Keratinocyte (primary cell): ENCODE measurements around the gene THRAP3. TPM values are rescaled to one million over a fixed set of nuclear protein-coding genes. Genes with fewer than 3 reads are reported as not detected.

Source experiments
- DNase-seq: peaks from one replicate; pipeline ENCODE4 v3.0.0-alpha.2; 2011; ENCODE audit warnings: low read depth, missing footprints, low spot score
- FAIRE-seq: peaks from 2 replicates; lab custom pipeline; 2011; peaks lifted over from hg19 to GRCh38; lab: Jason Lieb, UNC
- H2AFZ ChIP-seq: 2 replicates; pipeline ENCODE4 v1.6.0; 2012; ENCODE audit warnings: low read length, control low read depth, inconsistent platforms; ENCODE audit not compliant: control insufficient read depth
- H3K27ac ChIP-seq: 2 replicates; pipeline ENCODE4 v1.5.1; 2011; ENCODE audit warnings: low read length; ENCODE audit not compliant: control insufficient read depth, insufficient read depth
- H3K27me3 ChIP-seq: 3 replicates; pipeline ENCODE4 v1.6.0; 2011; ENCODE audit warnings: low read length; ENCODE audit not compliant: control insufficient read depth, insufficient read depth; ENCODE audit errors: extremely low read depth
- H3K36me3 ChIP-seq, 2 experiments: 2 replicates in 1 of 2; 3 replicates in 1 of 2; pipeline ENCODE4 v1.5.1; 2011; ENCODE audit warnings: low read length in 2 of 2, mild to moderate bottlenecking in 1 of 2; ENCODE audit not compliant: control insufficient read depth in 2 of 2, insufficient read depth in 2 of 2; ENCODE audit errors: extremely low read depth in 1 of 2
- H3K4me1 ChIP-seq: 3 replicates; pipeline ENCODE4 v1.5.1; 2011; ENCODE audit warnings: low read length; ENCODE audit not compliant: control insufficient read depth, insufficient read depth; ENCODE audit errors: extremely low read depth
- H3K4me2 ChIP-seq: 3 replicates; pipeline ENCODE4 v1.6.0; 2011; ENCODE audit warnings: low read depth, low read length; ENCODE audit not compliant: control insufficient read depth, insufficient read depth; ENCODE audit errors: extremely low read depth
- H3K4me3 ChIP-seq, 3 experiments: fragments of 200-600 bp in 1 of 3; sonication (generic) in 1 of 3; 2 replicates in 2 of 3; 3 replicates in 1 of 3; pipeline ENCODE4 v1.5.1; 2011 to 2016; ENCODE audit warnings: low read length in 3 of 3, mild to moderate bottlenecking in 3 of 3, control low read depth in 2 of 3, inconsistent platforms in 1 of 3, low read depth in 1 of 3, mixed read lengths in 1 of 3, mixed run types in 1 of 3, moderate library complexity in 1 of 3; ENCODE audit not compliant: control insufficient read depth in 2 of 3, insufficient read depth in 2 of 3; ENCODE audit errors: extremely low read depth in 1 of 3
- H3K79me2 ChIP-seq: 2 replicates; pipeline ENCODE4 v1.6.0; 2012; ENCODE audit warnings: low read length; ENCODE audit not compliant: control insufficient read depth, insufficient read depth
- H3K9ac ChIP-seq: 3 replicates; pipeline ENCODE4 v1.6.0; 2011; ENCODE audit warnings: low read length; ENCODE audit not compliant: control insufficient read depth, insufficient read depth; ENCODE audit errors: extremely low read depth
- H3K9me1 ChIP-seq: 3 replicates; pipeline ENCODE4 v1.6.0; 2011; ENCODE audit warnings: low read length; ENCODE audit not compliant: control insufficient read depth, insufficient read depth; ENCODE audit errors: extremely low read depth
- H3K9me3 ChIP-seq: 2 replicates; pipeline ENCODE4 v1.5.1; 2012; ENCODE audit warnings: low read depth, low read length; ENCODE audit not compliant: control insufficient read depth
- H4K20me1 ChIP-seq: 3 replicates; pipeline ENCODE4 v1.6.0; 2011; ENCODE audit warnings: low read length; ENCODE audit not compliant: control insufficient read depth, insufficient read depth; ENCODE audit errors: extremely low read depth
- EZH2 ChIP-seq: IDR thresholded peaks from one replicate; pipeline ENCODE4 v1.6.1; 2012; ENCODE audit warnings: inconsistent platforms, mild to moderate bottlenecking, low read length, moderate library complexity
- dilution Hi-C: fragments of 300-500 bp; cut with MboI; formaldehyde crosslinking; loops from one replicate; pipeline ENCODE4 v1.7.0; 2020; ENCODE audit warnings: low sequenced_read_pairs; ENCODE audit not compliant: extremely low pct_ligation_motif_present
- polyA plus RNA-seq, 5 experiments: library from polyadenylated mRNA; depleted of rRNA in 3 of 5; stranded (reverse) in 3 of 5; stranded (forward) in 1 of 5; unstranded in 1 of 5; fragments of >200 nt; gene quantifications; 1 replicate in 1 of 5; 2 replicates in 3 of 5; 3 replicates in 1 of 5; pipeline versions ENCODE4 v1.2.1 to v1.2.3, GENCODE V29; 2011 to 2012; ENCODE audit warnings: missing spikeins in 2 of 5, low read depth in 1 of 5, low replicate concordance in 1 of 5
- TF ChIP-seq, protein P1 (sequence below), 3 experiments: IDR thresholded peaks in 1 of 3; conservative IDR thresholded peaks in 1 of 3; optimal IDR thresholded peaks in 1 of 3; 2 replicates in 2 of 3; 3 replicates in 1 of 3; pipeline versions ENCODE3 to v1.5.1; 2011; ENCODE audit warnings: low read length in 3 of 3, mild to moderate bottlenecking in 3 of 3, moderate library complexity in 2 of 3, control low read depth in 1 of 3, inconsistent platforms in 1 of 3; ENCODE audit not compliant: insufficient read depth in 2 of 3; ENCODE audit errors: extremely low read depth in 1 of 3

The THRAP3 gene
- polyA plus RNA-seq, 1 donor (not counting 4 experiments of a cell fraction or from before 2014, with no cell fraction given), result 79.6 TPM

DNA sequence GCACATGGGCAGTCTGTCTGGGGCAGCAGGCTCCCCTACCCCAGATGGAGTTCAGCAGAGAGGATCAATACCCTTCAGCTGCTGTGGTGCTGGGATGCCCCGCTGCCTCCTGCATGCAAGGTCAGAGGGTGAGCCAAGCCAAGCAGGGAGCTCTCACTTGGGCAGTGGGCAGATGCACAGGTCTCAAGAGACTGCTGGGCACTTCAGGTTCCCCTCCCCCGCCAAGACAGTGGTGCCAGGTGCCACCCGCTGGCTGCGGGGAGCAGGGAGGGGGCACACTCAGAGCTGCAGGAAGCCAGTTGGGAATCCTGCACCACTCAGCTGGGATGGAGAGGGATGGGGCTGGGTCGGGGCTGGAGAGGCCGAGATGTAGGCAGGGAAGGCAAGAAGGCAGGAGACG, 115.0 kb downstream of the THRAP3 start:
- H3K4me1 ChIP-seq, result peaks cover 9% of the 10 kb centered on the region
- H3K27ac ChIP-seq, result no peak overlapping the region
- H3K9ac ChIP-seq, result no peak overlapping the region
- DNase-seq (no peak), FAIRE-seq (no peak)
- no peak overlapping the region for H3K4me2 ChIP-seq
- no peak overlapping the region for H2AFZ ChIP-seq
- no peak overlapping the region for H3K4me3 ChIP-seq
- H3K9me1 ChIP-seq, result no peaks in the 10 kb centered on the region
- no peaks in the 10 kb centered on the region for H3K9me3 ChIP-seq
- TF ChIP-seq, protein P1, sequence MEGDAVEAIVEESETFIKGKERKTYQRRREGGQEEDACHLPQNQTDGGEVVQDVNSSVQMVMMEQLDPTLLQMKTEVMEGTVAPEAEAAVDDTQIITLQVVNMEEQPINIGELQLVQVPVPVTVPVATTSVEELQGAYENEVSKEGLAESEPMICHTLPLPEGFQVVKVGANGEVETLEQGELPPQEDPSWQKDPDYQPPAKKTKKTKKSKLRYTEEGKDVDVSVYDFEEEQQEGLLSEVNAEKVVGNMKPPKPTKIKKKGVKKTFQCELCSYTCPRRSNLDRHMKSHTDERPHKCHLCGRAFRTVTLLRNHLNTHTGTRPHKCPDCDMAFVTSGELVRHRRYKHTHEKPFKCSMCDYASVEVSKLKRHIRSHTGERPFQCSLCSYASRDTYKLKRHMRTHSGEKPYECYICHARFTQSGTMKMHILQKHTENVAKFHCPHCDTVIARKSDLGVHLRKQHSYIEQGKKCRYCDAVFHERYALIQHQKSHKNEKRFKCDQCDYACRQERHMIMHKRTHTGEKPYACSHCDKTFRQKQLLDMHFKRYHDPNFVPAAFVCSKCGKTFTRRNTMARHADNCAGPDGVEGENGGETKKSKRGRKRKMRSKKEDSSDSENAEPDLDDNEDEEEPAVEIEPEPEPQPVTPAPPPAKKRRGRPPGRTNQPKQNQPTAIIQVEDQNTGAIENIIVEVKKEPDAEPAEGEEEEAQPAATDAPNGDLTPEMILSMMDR (optimal IDR thresholded peaks at IDR 0.05 in 1 of 3, IDR thresholded peaks at IDR 0.05 in 1 of 3, conservative IDR thresholded peaks at IDR 0.05 in 1 of 3; ENCODE audit: extremely low read depth in 1 of 3, insufficient read depth in 2 of 3, low read length in 3 of 3), result no peak
- TF ChIP-seq EZH2, result no peak
- no peaks in the 10 kb centered on the region for H4K20me1 ChIP-seq
- no peaks in the 10 kb centered on the region for H3K79me2 ChIP-seq
- no peaks in the 10 kb centered on the region for H3K27me3 ChIP-seq
- peaks cover 3 to 16% of the 10 kb centered on the region in 2 experiments for H3K36me3 ChIP-seq
- dilution Hi-C loops, result no loop called here

DNA sequence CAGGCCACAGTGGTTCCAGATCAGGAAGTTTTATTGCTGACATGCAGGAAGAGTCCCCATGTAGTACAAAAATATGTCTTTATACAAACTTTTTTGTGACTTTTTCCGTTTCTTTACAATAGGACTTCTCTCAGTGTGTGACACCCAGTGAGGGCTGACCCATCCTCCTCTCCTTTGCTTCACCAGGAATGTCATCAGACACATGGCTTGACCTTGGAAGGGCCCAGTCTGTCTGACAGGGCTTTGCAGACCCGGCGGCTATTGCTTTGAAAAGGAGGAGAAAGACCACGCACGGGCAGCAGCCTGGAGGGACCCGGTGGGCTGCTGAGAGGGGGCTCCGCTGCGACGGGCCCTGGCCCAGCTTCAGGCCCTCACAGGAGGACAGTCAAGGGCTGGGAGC, 115.4 kb downstream of the THRAP3 start:
- Histone ChIP-seq H4K20me1 (no peaks in the 10 kb centered on the region), H3K9ac (no peak overlapping the region), H3K79me2 (no peaks in the 10 kb centered on the region), H3K9me1 (no peaks in the 10 kb centered on the region), H2AFZ (no peak overlapping the region), H3K27me3 (no peaks in the 10 kb centered on the region), H3K4me2 (no peak overlapping the region), H3K4me1 (peaks cover 9% of the 10 kb centered on the region), H3K36me3 (peaks cover 6 to 18% of the 10 kb centered on the region in 2 experiments), H3K9me3 (no peaks in the 10 kb centered on the region), H3K4me3 (no peak overlapping the region), H3K27ac (no peak overlapping the region)
- no peak for TF ChIP-seq EZH2
- TF ChIP-seq, protein P1 (optimal IDR thresholded peaks at IDR 0.05 in 1 of 3, IDR thresholded peaks at IDR 0.05 in 1 of 3, conservative IDR thresholded peaks at IDR 0.05 in 1 of 3; ENCODE audit: extremely low read depth in 1 of 3, insufficient read depth in 2 of 3, low read length in 3 of 3), result no peak
- dilution Hi-C loops, result no loop called here
- FAIRE-seq, result no peak
- DNase-seq, result no peak
